GM23338 (cell line): Measurements from ENCODE around the gene BCL2L13. TPM values are rescaled to one million over a fixed set of nuclear protein-coding genes. Genes with fewer than 3 reads are reported as not detected.

Source experiments
- ATAC-seq: fragments of 200-7000 bp; cut with Tn5 transposase; 3 replicates; pipeline ENCODE4 v1.9.1; 2020
- DNase-seq: peaks from one replicate; pipeline ENCODE4 v3.0.0-alpha.2; 2015; ENCODE audit warnings: low spot score
- H2AFZ ChIP-seq: fragments of 200-600 bp; sonication (generic); 2 replicates; pipeline ENCODE4 v1.8.0; 2016; ENCODE audit warnings: antibody characterized with exemption, mild to moderate bottlenecking, moderate library complexity
- H3F3A ChIP-seq: fragments of 200-600 bp; sonication (generic); replicated peaks from 2 replicates; pipeline ENCODE4 v1.8.0; 2017; ENCODE audit warnings: antibody characterized with exemption, mixed run types, low read depth
- H3K27ac ChIP-seq: fragments of 200-600 bp; sonication (generic); 2 replicates; pipeline ENCODE4 v1.6.1; 2016; ENCODE audit warnings: low read depth
- H3K27me3 ChIP-seq: fragments of 200-600 bp; sonication (generic); 2 replicates; pipeline ENCODE4 v1.8.0; 2016; ENCODE audit warnings: mild to moderate bottlenecking, mixed run types, moderate library complexity; ENCODE audit not compliant: insufficient read depth
- H3K36me3 ChIP-seq: fragments of 200-600 bp; sonication (generic); 2 replicates; pipeline ENCODE4 v1.8.0; 2016; ENCODE audit warnings: mild to moderate bottlenecking; ENCODE audit not compliant: insufficient read depth
- H3K4me1 ChIP-seq: fragments of 200-600 bp; sonication (generic); 2 replicates; pipeline ENCODE4 v1.8.0; 2016; ENCODE audit warnings: mild to moderate bottlenecking, moderate library complexity; ENCODE audit not compliant: insufficient read depth
- H3K4me2 ChIP-seq: fragments of 200-600 bp; sonication (generic); 2 replicates; pipeline ENCODE4 v1.7.1; 2017; ENCODE audit warnings: mixed run types
- H3K4me3 ChIP-seq: fragments of 200-600 bp; sonication (generic); 2 replicates; pipeline ENCODE4 v1.6.1; 2016; ENCODE audit warnings: mixed run types
- H3K79me2 ChIP-seq: fragments of 200-600 bp; sonication (generic); replicated peaks from 2 replicates; pipeline ENCODE4 v1.8.0; 2017; ENCODE audit warnings: mild to moderate bottlenecking; ENCODE audit not compliant: insufficient read depth
- H3K9me2 ChIP-seq: fragments of 200-600 bp; sonication (generic); 2 replicates; pipeline ENCODE4 v1.8.0; 2017; ENCODE audit not compliant: insufficient read depth
- H4K20me1 ChIP-seq: fragments of 200-600 bp; sonication (generic); replicated peaks from 2 replicates; pipeline ENCODE4 v1.8.0; 2017; ENCODE audit warnings: mild to moderate bottlenecking; ENCODE audit not compliant: insufficient read depth
- H3K27ac Mint-ChIP-seq: 2 replicates; pipeline ENCODE4 v1.8.0; 2020; ENCODE audit warnings: inconsistent platforms, mild to moderate bottlenecking, moderate library complexity, mixed read lengths
- H3K27me3 Mint-ChIP-seq: 3 replicates; pipeline ENCODE4 v1.8.0; 2022; ENCODE audit warnings: low read depth, mild to moderate bottlenecking, moderate library complexity, mixed read lengths, inconsistent platforms; ENCODE audit not compliant: insufficient read depth, poor library complexity
- H3K36me3 Mint-ChIP-seq: 3 replicates; pipeline ENCODE4 v1.8.0; 2021; ENCODE audit warnings: low read depth, mild to moderate bottlenecking, inconsistent platforms, moderate library complexity, mixed read lengths
- H3K4me1 Mint-ChIP-seq: 3 replicates; pipeline ENCODE4 v1.8.0; 2020; ENCODE audit warnings: mild to moderate bottlenecking, inconsistent platforms, mixed read lengths
- H3K4me3 Mint-ChIP-seq: 3 replicates; pipeline ENCODE4 v1.8.0; 2021; ENCODE audit warnings: moderate library complexity, mild to moderate bottlenecking, inconsistent platforms, mixed read lengths
- H3K9me3 Mint-ChIP-seq: 3 replicates; pipeline ENCODE4 v1.8.0; 2020; ENCODE audit warnings: moderate library complexity, mild to moderate bottlenecking, inconsistent platforms, mixed read lengths
- CREB1 ChIP-seq: fragments of 250-450 bp; sonication (Bioruptor Pico); IDR thresholded peaks from 2 replicates; pipeline ENCODE4 v1.5.0; 2020; ENCODE audit warnings: low read depth, mild to moderate bottlenecking, moderate library complexity
- ETS1 ChIP-seq: IDR thresholded peaks from 2 replicates; pipeline ENCODE4 v1.6.1; 2016; ENCODE audit warnings: antibody characterized with exemption
- EZH2 ChIP-seq: fragments of 200-600 bp; sonication (generic); IDR thresholded peaks from one replicate; pipeline ENCODE4 v1.8.0; 2017; ENCODE audit warnings: antibody characterized with exemption, mild to moderate bottlenecking, low read depth; ENCODE audit not compliant: unreplicated experiment
- EZH2phosphoT487 ChIP-seq: fragments of 200-600 bp; sonication (generic); IDR thresholded peaks from one replicate; pipeline ENCODE4 v1.8.1; 2018; ENCODE audit warnings: antibody characterized with exemption; ENCODE audit not compliant: unreplicated experiment
- JUNB ChIP-seq: IDR thresholded peaks from one replicate; pipeline ENCODE4 v1.6.1; 2016; ENCODE audit warnings: antibody characterized with exemption; ENCODE audit not compliant: unreplicated experiment
- NANOG ChIP-seq: IDR thresholded peaks from 2 replicates; pipeline ENCODE4 v1.6.1; 2016; ENCODE audit warnings: antibody characterized with exemption, borderline replicate concordance
- POLR2AphosphoS5 ChIP-seq: IDR thresholded peaks from 2 replicates; pipeline ENCODE4 v1.6.1; 2016; ENCODE audit warnings: antibody characterized with exemption, low read depth
- REST ChIP-seq: IDR thresholded peaks from one replicate; pipeline ENCODE4 v1.6.1; 2018; ENCODE audit warnings: antibody characterized with exemption; ENCODE audit not compliant: unreplicated experiment
- STAT1 ChIP-seq: IDR thresholded peaks from one replicate; pipeline ENCODE4 v1.6.1; 2016; ENCODE audit warnings: antibody characterized with exemption; ENCODE audit not compliant: unreplicated experiment
- ZNF331 ChIP-seq: fragments of 250-450 bp; sonication (Bioruptor Pico); IDR thresholded peaks from 2 replicates; pipeline ENCODE4 v1.5.0; 2020; ENCODE audit warnings: low read depth, mild to moderate bottlenecking, moderate library complexity
- polyA plus RNA-seq: library from polyadenylated mRNA; unstranded; fragments of >200 nt; fragmentation: Nextera tagmentation; extraction: Ambion mirVana; gene quantifications from 2 replicates; pipeline ENCODE4 v1.2.1, GENCODE V29; 2016
- total RNA-seq: library from RNA; depleted of rRNA; stranded (reverse); fragments of >200 nt; shearing (Covaris generic); gene quantifications from 2 replicates; pipeline ENCODE4 v1.2.3, GENCODE V29; 2014
- TF ChIP-seq, protein P1 (sequence below), 2 experiments: fragments of 200-600 bp in 1 of 2; sonication (generic) in 1 of 2; conservative IDR thresholded peaks; 2 replicates each; pipeline versions ENCODE4 v1.5.1 to v1.6.1; 2016 to 2017; ENCODE audit warnings: antibody characterized with exemption in 2 of 2, low read depth in 2 of 2, mild to moderate bottlenecking in 2 of 2, moderate library complexity in 1 of 2

Gene BCL2L13
- total and polyA plus RNA-seq, 2 experiments from 2014 or later: 22.4 to 32.3 TPM

- H3K4me3 ChIP-seq: no peak overlapping the region
- ATAC-seq (no peak), DNase-seq (no peak)
- H3K27ac ChIP-seq: no peak overlapping the region
- H3K4me1 ChIP-seq: peaks cover 6% of the 10 kb centered on the region
- H2AFZ ChIP-seq: no peak overlapping the region
- H4K20me1 ChIP-seq: no peaks in the 10 kb centered on the region
- H3K79me2 ChIP-seq: no peaks in the 10 kb centered on the region
- H3F3A ChIP-seq: no peaks in the 10 kb centered on the region
- 0 out of 2 replicates have a peak, but pooled peaks cover 4% of the 10 kb centered on the region for H3K36me3 ChIP-seq
- H3K36me3 Mint-ChIP-seq: peaks cover 19% of the 10 kb centered on the region; the same call in 2 of the 3 replicates
- H3K9me2 ChIP-seq: no peaks in the 10 kb centered on the region
- H3K4me2 ChIP-seq: no peak overlapping the region
- no peaks in the 10 kb centered on the region for H3K9me3 Mint-ChIP-seq
- no peak for TF ChIP-seq STAT1
- TF ChIP-seq JUNB: no peak
- TF ChIP-seq, protein P1, sequence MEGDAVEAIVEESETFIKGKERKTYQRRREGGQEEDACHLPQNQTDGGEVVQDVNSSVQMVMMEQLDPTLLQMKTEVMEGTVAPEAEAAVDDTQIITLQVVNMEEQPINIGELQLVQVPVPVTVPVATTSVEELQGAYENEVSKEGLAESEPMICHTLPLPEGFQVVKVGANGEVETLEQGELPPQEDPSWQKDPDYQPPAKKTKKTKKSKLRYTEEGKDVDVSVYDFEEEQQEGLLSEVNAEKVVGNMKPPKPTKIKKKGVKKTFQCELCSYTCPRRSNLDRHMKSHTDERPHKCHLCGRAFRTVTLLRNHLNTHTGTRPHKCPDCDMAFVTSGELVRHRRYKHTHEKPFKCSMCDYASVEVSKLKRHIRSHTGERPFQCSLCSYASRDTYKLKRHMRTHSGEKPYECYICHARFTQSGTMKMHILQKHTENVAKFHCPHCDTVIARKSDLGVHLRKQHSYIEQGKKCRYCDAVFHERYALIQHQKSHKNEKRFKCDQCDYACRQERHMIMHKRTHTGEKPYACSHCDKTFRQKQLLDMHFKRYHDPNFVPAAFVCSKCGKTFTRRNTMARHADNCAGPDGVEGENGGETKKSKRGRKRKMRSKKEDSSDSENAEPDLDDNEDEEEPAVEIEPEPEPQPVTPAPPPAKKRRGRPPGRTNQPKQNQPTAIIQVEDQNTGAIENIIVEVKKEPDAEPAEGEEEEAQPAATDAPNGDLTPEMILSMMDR (conservative IDR thresholded peaks at IDR 0.05; ENCODE audit: low read depth in 2 of 2): no peak
- TF ChIP-seq EZH2phosphoT487: no peak
- no peak for TF ChIP-seq REST
- H3K4me3 Mint-ChIP-seq: no peak overlapping the region
- H3K27me3 Mint-ChIP-seq: peaks cover 2% of the 10 kb centered on the region
- H3K27ac Mint-ChIP-seq: no peak overlapping the region
- peaks cover 18% of the 10 kb centered on the region for H3K4me1 Mint-ChIP-seq
- no peaks in the 10 kb centered on the region for H3K27me3 ChIP-seq
These were observed 67.0 kb downstream of the BCL2L13 start for GRCh38 chr22:17705546-17705945.

- Mint-ChIP-seq H3K27ac (peak overlapping the region; percentile 96), H3K4me1 (peaks cover 11% of the 10 kb centered on the region; the same call in 2 of the 3 replicates), H3K27me3 (peaks cover 2% of the 10 kb centered on the region), H3K4me3 (no peak overlapping the region), H3K9me3 (no peaks in the 10 kb centered on the region), H3K36me3 (peaks cover 19% of the 10 kb centered on the region; the same call in 2 of the 3 replicates)
- 0 out of 2 replicates have a peak, but pooled peaks cover 4% of the 10 kb centered on the region for H3K36me3 ChIP-seq
- DNase-seq (peak; percentile 46), ATAC-seq (peak; percentile 75)
- H3K27me3 ChIP-seq: no peaks in the 10 kb centered on the region
- H4K20me1 ChIP-seq: no peaks in the 10 kb centered on the region
- peak overlapping the region; percentile 1; the same call in 1 of the 2 replicates for H3K27ac ChIP-seq
- no peaks in the 10 kb centered on the region for H3K79me2 ChIP-seq
- no peak overlapping the region for H2AFZ ChIP-seq
- peaks cover 4% of the 10 kb centered on the region for H3K4me1 ChIP-seq
- no peak overlapping the region for H3K4me3 ChIP-seq
- no peaks in the 10 kb centered on the region for H3F3A ChIP-seq
- H3K4me2 ChIP-seq: no peak overlapping the region
- H3K9me2 ChIP-seq: no peaks in the 10 kb centered on the region
- TF ChIP-seq JUNB (no peak), NANOG (no peak), ZNF331 (CRISPR knock-in tag) (no peak), EZH2 (no peak), STAT1 (no peak), CREB1 (no peak), POLR2AphosphoS5 (no peak), ETS1 (no peak)
- TF ChIP-seq, protein P1 (conservative IDR thresholded peaks at IDR 0.05; ENCODE audit: low read depth in 2 of 2): no peak
These were observed 67.7 kb downstream of the BCL2L13 start for GRCh38 chr22:17705951-17706900.
